IMR-90 (cell line): ENCODE data around the gene TMEM256. TPM values are rescaled to one million over a fixed set of nuclear protein-coding genes. Genes with fewer than 3 reads are reported as not detected.

Experiments
- ATAC-seq: fragments of 200-7000 bp; cut with Tn5 transposase; 2 replicates; pipeline ENCODE4 v1.9.1; 2020; ENCODE audit warnings: low read depth, mild to moderate bottlenecking, moderate library complexity
- BruUV-seq: library from RNA; stranded (reverse); fragments of 400-500 nt; replicated peaks from 2 replicates; lab custom pipeline; 2021; lab: Mats Ljungman, UMichigan
- CTCF ChIA-PET: fragments of 300-600 bp; formaldehyde crosslinking; extraction: SDS; loops from one replicate; lab custom pipeline; 2021; ENCODE audit warnings: antibody characterized with exemption; lab: Yijun Ruan, JAX
- POLR2A ChIA-PET: fragments of 300-600 bp; sonication (Branson Sonifier 250); formaldehyde crosslinking; loops from one replicate; lab custom pipeline; 2022; ENCODE audit warnings: antibody characterized with exemption; ENCODE audit not compliant: unreplicated experiment; lab: Charles Lee
- DNase-seq: peaks from one replicate; pipeline ENCODE4 v3.0.0; 2013
- H2AFZ ChIP-seq: replicated peaks from 2 replicates; pipeline ENCODE3; 2013; ENCODE audit warnings: low read length, mild to moderate bottlenecking; ENCODE audit not compliant: poor library complexity
- H2AK5ac ChIP-seq: 2 replicates; pipeline ENCODE4 v1.6.1; 2013; ENCODE audit warnings: low read depth, low read length, inconsistent platforms
- H2AK9ac ChIP-seq: replicated peaks from 2 replicates; pipeline ENCODE3; 2013; ENCODE audit warnings: mild to moderate bottlenecking, low read depth, low read length, moderate library complexity; ENCODE audit not compliant: poor library complexity
- H2BK120ac ChIP-seq: 2 replicates; pipeline ENCODE4 v1.6.1; 2013; ENCODE audit warnings: low read depth, low read length, inconsistent platforms
- H2BK15ac ChIP-seq: 3 replicates; pipeline ENCODE4 v1.6.1; 2013; ENCODE audit warnings: low read depth, low read length, inconsistent platforms
- H2BK20ac ChIP-seq: 2 replicates; pipeline ENCODE4 v1.6.1; 2013; ENCODE audit warnings: low read depth, mild to moderate bottlenecking, inconsistent platforms, low read length, moderate library complexity
- H2BK5ac ChIP-seq: 2 replicates; pipeline ENCODE4 v1.6.1; 2013; ENCODE audit warnings: mild to moderate bottlenecking, low read depth, low read length, inconsistent platforms; ENCODE audit not compliant: poor library complexity, severe bottlenecking
- H3K14ac ChIP-seq: replicated peaks from 2 replicates; pipeline ENCODE4 v1.6.1; 2013; ENCODE audit warnings: low read depth, low read length, inconsistent platforms
- H3K18ac ChIP-seq: 2 replicates; pipeline ENCODE4 v1.6.1; 2013; ENCODE audit warnings: low read depth, low read length, control low read depth
- H3K23ac ChIP-seq: 2 replicates; pipeline ENCODE4 v1.6.1; 2013; ENCODE audit warnings: low read depth, low read length, inconsistent platforms
- H3K27ac ChIP-seq: 2 replicates; pipeline ENCODE4 v1.5.1; 2013; ENCODE audit warnings: mild to moderate bottlenecking, control low read depth, low read length; ENCODE audit not compliant: insufficient read depth
- H3K27me3 ChIP-seq: 2 replicates; pipeline ENCODE4 v1.6.1; 2013; ENCODE audit warnings: low read length; ENCODE audit not compliant: control insufficient read depth, insufficient read depth
- H3K36me3 ChIP-seq: 2 replicates; pipeline ENCODE4 v1.6.1; 2013; ENCODE audit warnings: low read length, mixed read lengths; ENCODE audit not compliant: control insufficient read depth, insufficient read depth
- H3K4ac ChIP-seq: 2 replicates; pipeline ENCODE4 v1.6.1; 2013; ENCODE audit warnings: low read depth, low read length, inconsistent platforms
- H3K4me1 ChIP-seq: 2 replicates; pipeline ENCODE4 v1.6.1; 2013; ENCODE audit warnings: low read length, mixed read lengths; ENCODE audit not compliant: control insufficient read depth, insufficient read depth
- H3K4me2 ChIP-seq: 2 replicates; pipeline ENCODE4 v1.6.1; 2013; ENCODE audit warnings: low read depth, mild to moderate bottlenecking, control low read depth, low read length, moderate library complexity
- H3K4me3 ChIP-seq: 2 replicates; pipeline ENCODE4 v1.5.1; 2013; ENCODE audit warnings: low read depth, mild to moderate bottlenecking, control low read depth, low read length, moderate library complexity; ENCODE audit not compliant: insufficient read depth
- H3K56ac ChIP-seq: 2 replicates; pipeline ENCODE4 v1.6.1; 2013; ENCODE audit warnings: low read length, inconsistent platforms; ENCODE audit not compliant: insufficient read depth; ENCODE audit errors: extremely low read depth
- H3K79me1 ChIP-seq, 2 experiments: 2 replicates each; pipeline ENCODE4 v1.6.1; 2013; ENCODE audit warnings: low read length in 2 of 2, inconsistent platforms in 1 of 2, low read depth in 1 of 2
- H3K9ac ChIP-seq: 2 replicates; pipeline ENCODE4 v1.6.1; 2013; ENCODE audit warnings: low read depth, low read length, control low read depth
- H3K9me1 ChIP-seq: 2 replicates; pipeline ENCODE4 v1.6.1; 2013; ENCODE audit warnings: low read length, inconsistent platforms; ENCODE audit not compliant: insufficient read depth
- H3K9me3 ChIP-seq: 2 replicates; pipeline ENCODE4 v1.6.1; 2013; ENCODE audit warnings: low read length; ENCODE audit not compliant: control insufficient read depth, insufficient read depth
- H4K20me1 ChIP-seq: 2 replicates; pipeline ENCODE4 v1.6.1; 2013; ENCODE audit warnings: low read length, inconsistent platforms; ENCODE audit not compliant: insufficient read depth
- H4K5ac ChIP-seq: 2 replicates; pipeline ENCODE4 v1.6.1; 2013; ENCODE audit warnings: mild to moderate bottlenecking, low read depth, low read length, control low read depth
- H4K8ac ChIP-seq, 2 experiments: 2 replicates each; pipeline ENCODE4 v1.6.1; 2013; ENCODE audit warnings: low read depth in 2 of 2, low read length in 2 of 2, control low read depth in 1 of 2, inconsistent platforms in 1 of 2
- H4K91ac ChIP-seq: 2 replicates; pipeline ENCODE4 v1.6.1; 2013; ENCODE audit warnings: low read depth, low read length, inconsistent platforms; ENCODE audit not compliant: insufficient read depth
- BHLHE40 ChIP-seq: fragments of 150-350 bp; IDR thresholded peaks from 2 replicates; pipeline ENCODE4 v1.6.1; 2016; ENCODE audit warnings: mild to moderate bottlenecking, low read depth, low read length
- CHD1 ChIP-seq: IDR thresholded peaks from 2 replicates; pipeline ENCODE4 v1.6.1; 2012; ENCODE audit warnings: low read depth, low read length, improper control_type of control experiment
- ELK1 ChIP-seq: fragments of 150-350 bp; IDR thresholded peaks from 2 replicates; pipeline ENCODE4 v1.6.1; 2016; ENCODE audit warnings: low read depth, mild to moderate bottlenecking, low read length, moderate library complexity, borderline replicate concordance
- MAFK ChIP-seq: IDR thresholded peaks from 2 replicates; pipeline ENCODE4 v1.6.1; 2012; ENCODE audit warnings: low read depth, low read length, improper control_type of control experiment
- MAZ ChIP-seq: IDR thresholded peaks from 2 replicates; pipeline ENCODE4 v1.6.1; 2012; ENCODE audit warnings: low read depth, mild to moderate bottlenecking, low read length, improper control_type of control experiment, moderate library complexity, borderline replicate concordance
- MXI1 ChIP-seq: IDR thresholded peaks from 2 replicates; pipeline ENCODE4 v1.6.1; 2012; ENCODE audit warnings: low read depth, mild to moderate bottlenecking, low read length, moderate library complexity, borderline replicate concordance
- NFE2L2 ChIP-seq: fragments of 150-350 bp; IDR thresholded peaks from 2 replicates; pipeline ENCODE4 v1.6.1; 2016; ENCODE audit warnings: low read depth, mild to moderate bottlenecking, low read length
- POLR2A ChIP-seq: IDR thresholded peaks from 2 replicates; pipeline ENCODE4 v1.6.1; 2012; ENCODE audit warnings: mild to moderate bottlenecking, low read depth, low read length
- RAD21 ChIP-seq: IDR thresholded peaks from 2 replicates; pipeline ENCODE4 v1.6.1; 2012; ENCODE audit warnings: low read length, improper control_type of control experiment
- RCOR1 ChIP-seq: IDR thresholded peaks from 2 replicates; pipeline ENCODE4 v1.6.1; 2012; ENCODE audit warnings: mild to moderate bottlenecking, low read length, improper control_type of control experiment; ENCODE audit not compliant: insufficient replicate concordance
- RFX5 ChIP-seq: IDR thresholded peaks from 2 replicates; pipeline ENCODE4 v1.8.0; 2012; ENCODE audit warnings: low read depth, mild to moderate bottlenecking, low read length, moderate library complexity
- SMC3 ChIP-seq: fragments of 150-350 bp; IDR thresholded peaks from 2 replicates; pipeline ENCODE4 v1.6.1; 2016; ENCODE audit warnings: low read depth, mild to moderate bottlenecking, antibody characterized with exemption, low read length, moderate library complexity
- USF2 ChIP-seq: fragments of 150-350 bp; IDR thresholded peaks from 2 replicates; pipeline ENCODE4 v1.6.1; 2017; ENCODE audit warnings: mild to moderate bottlenecking, antibody characterized with exemption, low read length, low read depth
- WGBS, 2 experiments: methylation state at CpG; one replicate each; pipeline versions ENCODE4 v1.1.5 to v1.1.7; 2013; ENCODE audit warnings: missing lambda C conversion rate in 2 of 2; ENCODE audit not compliant: insufficient read length in 1 of 2; ENCODE audit errors: extremely low coverage in 2 of 2; 5-methylcytosine and 5-hydroxymethylcytosine counted together
- dilution Hi-C: fragments of 300-500 bp; cut with HindIII; formaldehyde crosslinking; loops from one replicate; pipeline ENCODE4 v1.14.3; 2018; ENCODE audit warnings: low sequenced_read_pairs; ENCODE audit not compliant: unreplicated experiment
- in situ Hi-C: fragments of 300-500 bp; cut with MboI; formaldehyde crosslinking; loops from 3 replicates; pipeline ENCODE4 v1.14.3; 2019; ENCODE audit warnings: low sequenced_read_pairs, inconsistent platforms, mixed read lengths
- intact Hi-C: fragments of 100-400 bp; cut with micrococcal nuclease; formaldehyde crosslinking; loops from 2 replicates; pipeline ENCODE4 v1.10.0; 2022
- polyA plus RNA-seq, 3 experiments: library from polyadenylated mRNA; depleted of rRNA; stranded (reverse); fragments of >200 nt; gene quantifications; 2 replicates each; pipeline ENCODE4 v1.2.3, GENCODE V29; 2012; ENCODE audit warnings: low replicate concordance in 1 of 3
- total RNA-seq: library from RNA; depleted of rRNA; stranded (reverse); fragments of >200 nt; gene quantifications from 2 replicates; pipeline ENCODE4 v1.2.3, GENCODE V29; 2012
- TF ChIP-seq, protein P1 (sequence below): conservative IDR thresholded peaks from 2 replicates; pipeline ENCODE4 v1.5.1; 2012; ENCODE audit warnings: mild to moderate bottlenecking, low read depth, low read length, improper control_type of control experiment

TMEM256 gene
- total and polyA plus RNA-seq, 2 of the 4 experiments (the other 2 are of a cell fraction), result 38.4 to 174 TPM

GRCh38 chr17:7438656-7439460, 35.0 kb upstream of the TMEM256 start:
- dilution Hi-C loops (no loop called here), in situ Hi-C loops (no loop called here), intact Hi-C loops (loop anchor here (5.0 kb wide), 1 partner anchor 87 kb away; the partner anchor contains the start of gene KCTD11)
- no peak overlapping the region for H2AK5ac ChIP-seq
- H3K23ac ChIP-seq, result peak overlapping the region; percentile 33; the same call in 1 of the 2 replicates
- POLR2A ChIA-PET, result no interaction called here
- no peak overlapping the region for H2AFZ ChIP-seq
- H3K9ac ChIP-seq, result no peak overlapping the region
- peaks cover 3% of the 10 kb centered on the region; the same call in 1 of the 2 replicates for H4K20me1 ChIP-seq
- no peak for TF ChIP-seq BHLHE40
- TF ChIP-seq MXI1, result no peak
- no peak for TF ChIP-seq CHD1
- no peak for TF ChIP-seq ELK1
- TF ChIP-seq RCOR1, result no peak
- no peak for TF ChIP-seq RFX5
- no peak for TF ChIP-seq RAD21
- TF ChIP-seq, protein P1, sequence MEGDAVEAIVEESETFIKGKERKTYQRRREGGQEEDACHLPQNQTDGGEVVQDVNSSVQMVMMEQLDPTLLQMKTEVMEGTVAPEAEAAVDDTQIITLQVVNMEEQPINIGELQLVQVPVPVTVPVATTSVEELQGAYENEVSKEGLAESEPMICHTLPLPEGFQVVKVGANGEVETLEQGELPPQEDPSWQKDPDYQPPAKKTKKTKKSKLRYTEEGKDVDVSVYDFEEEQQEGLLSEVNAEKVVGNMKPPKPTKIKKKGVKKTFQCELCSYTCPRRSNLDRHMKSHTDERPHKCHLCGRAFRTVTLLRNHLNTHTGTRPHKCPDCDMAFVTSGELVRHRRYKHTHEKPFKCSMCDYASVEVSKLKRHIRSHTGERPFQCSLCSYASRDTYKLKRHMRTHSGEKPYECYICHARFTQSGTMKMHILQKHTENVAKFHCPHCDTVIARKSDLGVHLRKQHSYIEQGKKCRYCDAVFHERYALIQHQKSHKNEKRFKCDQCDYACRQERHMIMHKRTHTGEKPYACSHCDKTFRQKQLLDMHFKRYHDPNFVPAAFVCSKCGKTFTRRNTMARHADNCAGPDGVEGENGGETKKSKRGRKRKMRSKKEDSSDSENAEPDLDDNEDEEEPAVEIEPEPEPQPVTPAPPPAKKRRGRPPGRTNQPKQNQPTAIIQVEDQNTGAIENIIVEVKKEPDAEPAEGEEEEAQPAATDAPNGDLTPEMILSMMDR, result no peak
- no peak for TF ChIP-seq NFE2L2
- no peak for TF ChIP-seq MAFK
- TF ChIP-seq POLR2A, result no peak
- no peak for TF ChIP-seq SMC3
- TF ChIP-seq MAZ, result no peak
- TF ChIP-seq USF2, result no peak
- H3K4me1 ChIP-seq, result peaks cover 8% of the 10 kb centered on the region
- no peak overlapping the region for H3K4me3 ChIP-seq
- H3K18ac ChIP-seq, result no peak overlapping the region
- H3K4ac ChIP-seq, result no peak overlapping the region
- H2BK15ac ChIP-seq, result no peak overlapping the region
- H4K8ac ChIP-seq, result no peak overlapping the region; a peak in 1 of 4 replicates
- no peaks in the 10 kb centered on the region for H3K36me3 ChIP-seq
- CTCF ChIA-PET, result no interaction called here
- 44% methylated on average over 3 of the region's 11 CpGs; no CpG with 5 or more reads in 1 of the 2 experiments for WGBS, 2 experiments
- peaks cover 0 to 2% of the 10 kb centered on the region in 2 experiments; a peak in 1 of 4 replicates for H3K79me1 ChIP-seq
- ATAC-seq (no peak), DNase-seq (no peak)
- H3K9me3 ChIP-seq, result no peaks in the 10 kb centered on the region
- H2BK120ac ChIP-seq, result no peak overlapping the region
- no peak overlapping the region for H4K5ac ChIP-seq
- peaks cover 34% of the 10 kb centered on the region for H3K27me3 ChIP-seq
- H4K91ac ChIP-seq, result no peak overlapping the region; the same call in 1 of the 2 replicates
- H3K9me1 ChIP-seq, result no peaks in the 10 kb centered on the region
- no peak overlapping the region for H2BK20ac ChIP-seq
- no peak overlapping the region for H3K56ac ChIP-seq
- no peak overlapping the region for H3K14ac ChIP-seq
- no peak overlapping the region; the same call in 1 of the 2 replicates for H3K4me2 ChIP-seq
- no TSS peak for BruUV-seq
- H2AK9ac ChIP-seq, result no peak overlapping the region
- H3K27ac ChIP-seq, result no peak overlapping the region
- H2BK5ac ChIP-seq, result no peak overlapping the region
